ENCODE data around the gene PIH1D1. TPM values are rescaled to one million over a fixed set of nuclear protein-coding genes. Genes with fewer than 3 reads are reported as not detected.
A peak's percentile ranks its signal among the peaks of the same experiment; 100 is the strongest.

The PIH1D1 gene
- total and polyA plus RNA-seq, 12 donors: 15.7 to 60.0 (median 29.3) TPM

DNA sequence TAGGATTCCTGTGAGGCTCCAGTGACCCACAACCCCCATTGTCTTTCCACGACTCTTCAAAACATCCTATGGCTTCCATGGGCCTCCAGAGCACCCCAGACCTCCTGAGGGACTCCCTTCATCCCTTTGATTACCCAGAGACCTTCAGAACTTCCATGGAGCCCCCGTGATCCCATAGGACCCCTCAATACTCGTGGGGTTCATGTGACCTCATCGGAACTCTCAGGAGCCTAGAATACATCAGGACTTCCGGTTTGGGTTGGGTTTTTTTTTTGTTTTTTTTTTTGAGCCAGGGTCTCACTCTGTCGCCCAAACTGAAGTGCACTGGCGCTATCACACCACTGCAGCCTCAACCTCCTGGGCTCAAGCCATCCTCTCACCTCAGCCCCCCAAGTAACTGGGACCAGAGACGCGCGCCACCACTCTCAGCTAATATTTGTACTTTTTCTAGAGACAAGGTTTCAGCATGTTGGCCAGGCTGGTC is 2.2 kb upstream of the PIH1D1 start:
- peaks cover 0 to 65% (median 36%) of the 10 kb centered on the region in 9 donors for H3K4me1 ChIP-seq
- peak overlapping the region; percentile 85 to 96 (median 92) for H3K27ac ChIP-seq
- 37 to 40% methylated on average over 10 of the region's 10 CpGs for WGBS, 2 donors
- no peaks in the 10 kb centered on the region for H3K9me3 ChIP-seq
- no peaks in the 10 kb centered on the region for H3K27me3 ChIP-seq
- TF ChIP-seq, protein P1, sequence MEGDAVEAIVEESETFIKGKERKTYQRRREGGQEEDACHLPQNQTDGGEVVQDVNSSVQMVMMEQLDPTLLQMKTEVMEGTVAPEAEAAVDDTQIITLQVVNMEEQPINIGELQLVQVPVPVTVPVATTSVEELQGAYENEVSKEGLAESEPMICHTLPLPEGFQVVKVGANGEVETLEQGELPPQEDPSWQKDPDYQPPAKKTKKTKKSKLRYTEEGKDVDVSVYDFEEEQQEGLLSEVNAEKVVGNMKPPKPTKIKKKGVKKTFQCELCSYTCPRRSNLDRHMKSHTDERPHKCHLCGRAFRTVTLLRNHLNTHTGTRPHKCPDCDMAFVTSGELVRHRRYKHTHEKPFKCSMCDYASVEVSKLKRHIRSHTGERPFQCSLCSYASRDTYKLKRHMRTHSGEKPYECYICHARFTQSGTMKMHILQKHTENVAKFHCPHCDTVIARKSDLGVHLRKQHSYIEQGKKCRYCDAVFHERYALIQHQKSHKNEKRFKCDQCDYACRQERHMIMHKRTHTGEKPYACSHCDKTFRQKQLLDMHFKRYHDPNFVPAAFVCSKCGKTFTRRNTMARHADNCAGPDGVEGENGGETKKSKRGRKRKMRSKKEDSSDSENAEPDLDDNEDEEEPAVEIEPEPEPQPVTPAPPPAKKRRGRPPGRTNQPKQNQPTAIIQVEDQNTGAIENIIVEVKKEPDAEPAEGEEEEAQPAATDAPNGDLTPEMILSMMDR (IDR thresholded peaks at IDR 0.05): no peak
- H3K36me3 ChIP-seq: peaks cover 0 to 18% (median 0%) of the 10 kb centered on the region in 9 donors
- ATAC-seq: no peak
- DNase-seq: no peak
- intact Hi-C loops (cut with DNase I): loop anchor here in 1 of 10 donors (5.0 kb wide), 1 partner anchor 224 kb away; the partner anchor contains the start of gene PRMT1
- H3K4me3 ChIP-seq: peak overlapping the region; percentile 30 to 91 (median 63)

DNA sequence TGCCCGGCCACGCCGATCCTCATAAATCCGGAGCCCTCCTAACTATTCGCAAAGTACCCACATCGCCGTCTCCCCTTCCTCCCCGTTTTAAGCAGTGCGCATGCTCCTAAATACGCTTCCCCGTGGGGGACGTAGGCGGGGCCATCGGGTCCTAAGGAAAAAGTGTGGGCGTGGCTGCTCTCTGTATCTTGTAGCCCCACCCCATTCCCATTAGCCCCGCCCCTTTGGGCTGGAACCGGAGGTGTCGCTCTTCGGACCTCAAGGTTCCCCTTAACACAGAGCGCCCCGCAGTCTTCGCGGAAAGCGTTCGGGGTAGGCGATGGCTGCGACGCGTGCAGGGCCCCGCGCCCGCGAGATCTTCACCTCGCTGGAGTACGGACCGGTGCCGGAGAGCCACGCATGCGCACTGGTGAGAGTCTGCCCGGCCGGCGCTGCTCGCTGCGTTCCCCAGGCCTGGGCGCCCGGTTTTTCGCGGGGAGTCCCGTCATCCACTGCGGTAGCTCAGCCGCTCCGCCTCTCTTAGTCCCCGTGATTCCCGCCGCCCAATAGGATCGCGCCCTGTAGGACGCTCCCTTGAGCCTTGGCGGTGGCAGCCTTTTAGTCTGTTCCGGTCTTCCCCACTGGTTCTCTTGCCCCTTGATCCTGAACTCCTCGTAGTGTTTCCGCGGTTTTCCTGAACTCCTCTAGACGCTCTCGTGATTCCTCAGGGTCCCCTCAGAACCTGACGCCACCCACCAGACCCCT is 1.6 kb upstream of the PIH1D1 start, which contains the start of gene ALDH16A1:
ALDH16A1 (plus strand) TSS at position 213 of the 744 bp plus-strand sequence; CDS start at position 320, 107 bp downstream.
- Histone ChIP-seq H3K27me3 (no peaks in the 10 kb centered on the region), H3K27ac (peak within 1 kb of the TSS; percentile 85 to 96 (median 92)), H3K4me3 (peak within 1 kb of the TSS; percentile 33 to 91 (median 63)), H3K4me1 (peaks cover 0 to 63% (median 36%) of the 10 kb centered on the region in 9 donors), H3K9me3 (no peaks in the 10 kb centered on the region), H3K36me3 (peaks cover 0 to 20% (median 0%) of the 10 kb centered on the region in 9 donors)
- ATAC-seq (peak; percentile 91 to 95 (median 94)), DNase-seq (peak; percentile 97)
- TF ChIP-seq, protein P1 (IDR thresholded peaks at IDR 0.05): peak in 2 of 9 donors; percentile 2 to 20
- WGBS, 2 donors: 0% methylated on average over 66 of the region's 66 CpGs
- intact Hi-C loops (cut with DNase I): loop anchor here in 1 of 10 donors (5.0 kb wide), 1 partner anchor 224 kb away; the partner anchor contains the start of gene PRMT1

DNA sequence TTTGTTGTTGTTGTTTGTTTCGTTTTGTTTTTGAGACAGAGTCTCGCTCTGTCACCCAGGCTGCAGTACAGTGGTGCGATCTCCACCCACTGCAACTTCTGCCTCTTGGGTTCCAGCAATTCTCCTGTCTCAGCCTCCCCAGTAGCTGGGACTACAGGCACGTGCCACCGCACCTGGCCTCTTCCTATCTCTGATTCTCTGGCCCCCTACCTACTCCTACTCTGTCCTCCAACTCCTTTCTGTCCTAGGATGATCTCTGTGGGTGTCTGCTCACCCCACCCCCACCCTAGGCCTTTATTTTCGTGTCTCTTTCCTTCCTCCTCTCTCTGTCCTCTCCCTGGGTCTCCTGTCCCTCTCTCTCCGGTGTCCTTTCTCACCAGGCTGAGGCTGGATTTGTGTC is 1.2 kb downstream of the PIH1D1 start:
- Histone ChIP-seq H3K9me3 (no peaks in the 10 kb centered on the region), H3K27me3 (no peaks in the 10 kb centered on the region), H3K36me3 (peaks cover 0 to 44% (median 0%) of the 10 kb centered on the region in 9 donors), H3K4me1 (peaks cover 0 to 43% (median 19%) of the 10 kb centered on the region in 9 donors), H3K27ac (peak overlapping the region in 1 of 10 donors; percentile 94), H3K4me3 (peak overlapping the region in 3 of 10 donors; percentile 61 to 91 (median 76))
- 83 to 90% methylated on average over 7 of the region's 7 CpGs for WGBS, 2 donors
- ATAC-seq (no peak), DNase-seq (no peak)
- intact Hi-C loops (cut with DNase I): loop anchor here in 1 of 10 donors (5.0 kb wide), 1 partner anchor 227 kb away; the partner anchor contains the start of gene PRMT1
- TF ChIP-seq, protein P1 (IDR thresholded peaks at IDR 0.05): no peak

DNA sequence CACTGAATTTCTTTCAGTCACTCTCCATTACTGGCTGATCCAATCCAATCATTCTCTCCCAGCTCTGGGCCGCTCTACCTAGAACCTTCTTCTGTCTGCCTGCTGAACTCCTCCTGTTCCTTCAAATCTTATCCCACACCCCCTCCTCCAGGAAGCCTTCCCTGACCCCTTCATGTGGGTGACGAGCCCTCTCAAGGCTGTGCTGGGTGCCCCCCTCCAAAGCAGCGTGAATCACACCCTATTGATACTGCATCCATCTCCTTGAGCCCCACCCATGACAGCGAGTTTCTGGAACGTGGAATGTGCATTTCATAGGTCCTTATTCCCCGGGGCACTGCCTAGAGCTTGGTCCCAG is 3.2 kb downstream of the PIH1D1 start:
- no peak overlapping the region for H3K4me3 ChIP-seq
- ATAC-seq (no peak), DNase-seq (no peak)
- whole genome bisulfite sequencing, 2 donors: 93 to 96% methylated on average over 6 of the region's 6 CpGs
- TF ChIP-seq, protein P1 (IDR thresholded peaks at IDR 0.05): no peak
- H3K27me3 ChIP-seq: no peaks in the 10 kb centered on the region
- H3K27ac ChIP-seq: no peak overlapping the region
- intact Hi-C loops (cut with DNase I): loop anchor here in 4 of 10 donors (5.0 to 10.0 kb wide), 3 partner anchors 184 to 224 kb away; no protein-coding TSS in a partner anchor
- H3K4me1 ChIP-seq: peaks cover 0 to 30% (median 6%) of the 10 kb centered on the region in 9 donors
- H3K9me3 ChIP-seq: no peaks in the 10 kb centered on the region
- peaks cover 0 to 44% (median 0%) of the 10 kb centered on the region in 9 donors for H3K36me3 ChIP-seq

All from heart right ventricle (tissue), 16 donors.